Neuronal stem cell (in vitro differentiated cells): ENCODE measurements around the gene AKAP7.

Source experiments
- DNase-seq: peaks from one replicate; pipeline ENCODE4 v3.0.0-alpha.2; 2013; ENCODE audit warnings: low spot score
- H2AFZ ChIP-seq: one replicate; pipeline ENCODE4 v1.6.1; 2013; ENCODE audit warnings: mild to moderate bottlenecking, low read length, inconsistent platforms
- H2AK5ac ChIP-seq: 2 replicates; pipeline ENCODE4 v1.6.1; 2013; ENCODE audit warnings: low read depth, mild to moderate bottlenecking, inconsistent platforms, low read length, moderate library complexity, mixed read lengths
- H2BK120ac ChIP-seq: 2 replicates; pipeline ENCODE4 v1.6.1; 2013; ENCODE audit warnings: low read depth, mild to moderate bottlenecking, inconsistent platforms, low read length, moderate library complexity, mixed read lengths
- H2BK12ac ChIP-seq: one replicate; pipeline ENCODE4 v1.6.1; 2013; ENCODE audit warnings: low read length, inconsistent platforms
- H2BK15ac ChIP-seq: 2 replicates; pipeline ENCODE4 v1.6.1; 2013; ENCODE audit warnings: mild to moderate bottlenecking, low read length, inconsistent platforms, mixed read lengths
- H2BK5ac ChIP-seq: one replicate; pipeline ENCODE4 v1.6.1; 2013; ENCODE audit warnings: inconsistent platforms, mild to moderate bottlenecking, low read length, moderate library complexity
- H3K14ac ChIP-seq: one replicate; pipeline ENCODE4 v1.6.1; 2013; ENCODE audit warnings: low read length, inconsistent platforms
- H3K18ac ChIP-seq: 2 replicates; pipeline ENCODE4 v1.6.1; 2013; ENCODE audit warnings: low read length, inconsistent platforms
- H3K23ac ChIP-seq: 2 replicates; pipeline ENCODE4 v1.6.1; 2013; ENCODE audit warnings: low read depth, mild to moderate bottlenecking, mixed read lengths, low read length, inconsistent platforms; ENCODE audit not compliant: poor library complexity
- H3K27ac ChIP-seq: replicated peaks from 3 replicates; pipeline ENCODE4 v1.5.1; 2013; ENCODE audit warnings: low read length, inconsistent platforms
- H3K27me3 ChIP-seq, 3 experiments: 2 replicates each; pipeline ENCODE4 v1.6.1; 2013; ENCODE audit warnings: low read length in 3 of 3, mild to moderate bottlenecking in 2 of 3, inconsistent platforms in 1 of 3, low read depth in 1 of 3, mixed read lengths in 1 of 3, moderate library complexity in 1 of 3; ENCODE audit not compliant: control insufficient read depth in 3 of 3, insufficient read depth in 3 of 3
- H3K36me3 ChIP-seq, 2 donors: replicated peaks in 1 of 2; 2 replicates each; pipeline ENCODE4 v1.6.1; 2013; ENCODE audit warnings: low read length in 2 of 2; ENCODE audit not compliant: control insufficient read depth in 2 of 2, insufficient read depth in 2 of 2
- H3K4ac ChIP-seq: 2 replicates; pipeline ENCODE4 v1.6.1; 2013; ENCODE audit warnings: inconsistent platforms, mild to moderate bottlenecking, low read length, moderate library complexity
- H3K4me1 ChIP-seq, 2 donors: 1 replicate in 1 of 2; 2 replicates in 1 of 2; pipeline ENCODE4 v1.6.1; 2013; ENCODE audit warnings: low read length in 2 of 2, low read depth in 1 of 2; ENCODE audit not compliant: control insufficient read depth in 2 of 2, insufficient read depth in 1 of 2
- H3K4me2 ChIP-seq: one replicate; pipeline ENCODE4 v1.6.1; 2013; ENCODE audit warnings: mild to moderate bottlenecking, low read length, inconsistent platforms; ENCODE audit not compliant: insufficient read depth, poor library complexity, severe bottlenecking
- H3K4me3 ChIP-seq, 2 donors: 2 replicates each; pipeline ENCODE4 v1.5.1; 2013; ENCODE audit warnings: low read length in 2 of 2, mild to moderate bottlenecking in 2 of 2, inconsistent platforms in 1 of 2, moderate library complexity in 1 of 2
- H3K79me1 ChIP-seq: one replicate; pipeline ENCODE4 v1.6.1; 2013; ENCODE audit warnings: low read depth, mild to moderate bottlenecking, inconsistent platforms, low read length, moderate library complexity
- H3K9ac ChIP-seq: one replicate; pipeline ENCODE4 v1.6.1; 2013; ENCODE audit warnings: mild to moderate bottlenecking, low read depth, low read length, inconsistent platforms; ENCODE audit not compliant: poor library complexity
- H3K9me3 ChIP-seq, 2 donors: replicated peaks in 1 of 2; 2 replicates each; pipeline versions ENCODE3 to v1.6.1; 2013; ENCODE audit warnings: low read length in 2 of 2, mild to moderate bottlenecking in 2 of 2, inconsistent platforms in 1 of 2, low read depth in 1 of 2, mixed read lengths in 1 of 2, moderate library complexity in 1 of 2; ENCODE audit not compliant: control insufficient read depth in 2 of 2, insufficient read depth in 1 of 2
- H4K8ac ChIP-seq: one replicate; pipeline ENCODE4 v1.6.1; 2013; ENCODE audit warnings: low read depth, mild to moderate bottlenecking, inconsistent platforms, low read length, moderate library complexity
- H4K91ac ChIP-seq: one replicate; pipeline ENCODE4 v1.6.1; 2013; ENCODE audit warnings: low read length, low read depth, mild to moderate bottlenecking, inconsistent platforms; ENCODE audit not compliant: poor library complexity
- WGBS, 2 donors: extraction: QIAGEN DNeasy Blood & Tissue Kit; methylation state at CpG; one replicate each; pipeline ENCODE4 v1.1.7; 2013; ENCODE audit warnings: missing lambda C conversion rate in 2 of 2, mixed read lengths in 1 of 2; ENCODE audit not compliant: insufficient read length in 2 of 2, insufficient replicate concordance in 1 of 2; ENCODE audit errors: extremely low coverage in 2 of 2; 5-methylcytosine and 5-hydroxymethylcytosine counted together

Gene AKAP7

DNA sequence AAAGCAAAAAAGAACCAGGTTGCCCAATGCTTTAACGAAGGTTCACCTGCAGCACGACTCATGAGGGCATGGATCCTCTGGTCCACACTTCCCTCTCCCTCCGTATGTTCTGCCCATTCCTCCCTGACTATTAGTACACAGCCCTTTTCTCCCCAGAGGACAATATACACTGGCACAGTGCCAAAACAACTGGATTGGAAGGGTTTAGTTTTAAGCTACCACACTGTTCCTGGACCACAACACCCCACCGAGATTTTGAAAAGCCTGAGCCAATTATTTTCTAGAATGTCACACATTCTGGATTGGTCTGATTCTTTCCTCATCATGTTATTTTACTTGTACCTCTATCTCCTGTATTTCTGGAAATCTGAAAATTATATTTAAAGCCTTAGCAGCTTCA lies 2.9 kb upstream of the AKAP7 start:
- Histone ChIP-seq H3K23ac (no peak overlapping the region), H2BK120ac (no peak overlapping the region), H3K4me2 (no peak overlapping the region), H2BK12ac (no peak overlapping the region), H3K9me3 (no peaks in the 10 kb centered on the region), H4K91ac (no peak overlapping the region), H3K18ac (no peak overlapping the region), H3K4me3 (no peak overlapping the region), H2AFZ (no peak overlapping the region), H2BK15ac (no peak overlapping the region), H2BK5ac (no peak overlapping the region), H3K14ac (no peak overlapping the region), H2AK5ac (no peak overlapping the region), H3K9ac (no peak overlapping the region), H3K36me3 (no peaks in the 10 kb centered on the region), H3K4ac (no peak overlapping the region), H3K79me1 (peaks cover 2% of the 10 kb centered on the region), H3K4me1 (peaks cover 0 to 9% of the 10 kb centered on the region in 2 donors), H3K27ac (no peak overlapping the region), H4K8ac (no peak overlapping the region), H3K27me3 (no peaks in the 10 kb centered on the region)
- DNase-seq: no peak
- WGBS, 2 donors: no CpG with 5 or more reads among the region's 4 CpGs

DNA sequence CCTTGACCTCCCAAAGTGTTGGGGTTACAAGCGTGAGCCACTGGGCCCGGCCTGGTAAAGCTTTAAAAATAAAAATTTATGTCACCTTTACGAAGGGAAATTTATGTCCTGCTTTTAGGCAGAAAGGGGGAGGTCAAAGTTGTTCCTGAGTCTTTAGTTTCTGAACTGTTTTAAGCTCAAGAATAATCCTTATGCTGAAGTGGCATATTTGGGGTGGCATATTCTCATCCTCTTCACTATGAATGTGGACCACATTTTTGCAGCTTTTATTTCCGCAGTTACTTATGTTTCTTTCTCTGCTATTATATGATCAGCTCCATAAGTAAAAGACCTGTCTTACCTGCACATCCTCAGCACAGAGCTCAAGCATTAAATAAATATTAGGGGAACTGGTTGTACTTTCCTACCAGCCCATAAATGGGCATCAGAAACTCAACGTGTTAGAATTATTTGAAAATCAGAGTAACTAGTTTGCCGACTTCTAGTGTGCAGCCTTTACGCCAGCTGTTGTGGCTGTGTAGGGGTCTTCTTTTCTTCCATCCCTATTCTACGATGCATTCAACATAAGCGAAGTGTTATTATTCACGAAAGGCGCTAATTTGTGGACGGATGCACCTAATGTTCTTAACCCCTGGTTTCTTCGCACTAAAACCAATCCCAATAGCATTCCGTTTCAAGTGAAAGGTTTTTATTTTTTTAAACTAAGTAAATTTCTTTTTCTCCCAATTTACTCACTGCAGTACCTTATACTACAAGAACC lies 867 bp upstream of the AKAP7 start:
- WGBS, 2 donors: no CpG with 5 or more reads among the region's 14 CpGs

GRCh38 chr6:131134980-131135243 lies 355 bp upstream of the AKAP7 start:
- Histone ChIP-seq H3K4me2 (peak overlapping the region; percentile 65), H2AK5ac (no peak overlapping the region), H2BK5ac (peak overlapping the region; percentile 53), H3K9me3 (peaks cover 0 to 5% of the 10 kb centered on the region in 2 donors), H3K4me1 (peaks cover 0 to 7% of the 10 kb centered on the region in 2 donors), H3K9ac (peak overlapping the region; percentile 81), H3K27me3 (no peaks in the 10 kb centered on the region), H3K27ac (peak overlapping the region; percentile 62), H2AFZ (peak overlapping the region; percentile 99), H3K4ac (no peak overlapping the region), H3K14ac (no peak overlapping the region), H3K23ac (peak overlapping the region; percentile 85), H4K8ac (no peak overlapping the region), H4K91ac (no peak overlapping the region), H3K18ac (peak overlapping the region; percentile 93), H3K36me3 (no peaks in the 10 kb centered on the region), H3K79me1 (peaks cover 2% of the 10 kb centered on the region), H2BK15ac (no peak overlapping the region), H3K4me3 (peak overlapping the region; percentile 51 to 74), H2BK12ac (no peak overlapping the region), H2BK120ac (no peak overlapping the region)
- WGBS, 2 donors: no CpG with 5 or more reads among the region's 4 CpGs
- no peak for DNase-seq

More for the DNA sequence above, 867 bp upstream of the AKAP7 start:
- Histone ChIP-seq H3K27me3 (no peaks in the 10 kb centered on the region), H2AK5ac (no peak overlapping the region), H2BK5ac (no peak overlapping the region), H3K9me3 (peaks cover 0 to 5% of the 10 kb centered on the region in 2 donors), H2BK120ac (no peak overlapping the region), H3K4me3 (peak overlapping the region in 1 of 2 donors; percentile 51), H2BK12ac (no peak overlapping the region), H3K14ac (no peak overlapping the region), H4K91ac (no peak overlapping the region), H3K23ac (no peak overlapping the region), H4K8ac (no peak overlapping the region), H2AFZ (peak overlapping the region; percentile 99), H3K18ac (no peak overlapping the region), H3K4ac (no peak overlapping the region), H3K36me3 (no peaks in the 10 kb centered on the region), H3K4me1 (peaks cover 0 to 9% of the 10 kb centered on the region in 2 donors), H3K27ac (no peak overlapping the region), H3K79me1 (peaks cover 2% of the 10 kb centered on the region), H3K4me2 (no peak overlapping the region), H3K9ac (no peak overlapping the region), H2BK15ac (no peak overlapping the region)
- no peak for DNase-seq

- H3K4me1 ChIP-seq: peaks cover 0 to 5% of the 10 kb centered on the region in 2 donors
- H3K18ac ChIP-seq: peak overlapping the region; percentile 93
- peak overlapping the region; percentile 65 for H3K4me2 ChIP-seq
- no peaks in the 10 kb centered on the region for H3K27me3 ChIP-seq
- no peak overlapping the region for H3K4ac ChIP-seq
- H3K4me3 ChIP-seq: peak overlapping the region; percentile 51 to 74
- peak overlapping the region; percentile 99 for H2AFZ ChIP-seq
- H2BK15ac ChIP-seq: no peak overlapping the region
- no peak overlapping the region for H2BK5ac ChIP-seq
- H3K79me1 ChIP-seq: no peaks in the 10 kb centered on the region
- H3K9ac ChIP-seq: no peak overlapping the region
- no peak overlapping the region for H4K8ac ChIP-seq
- H3K23ac ChIP-seq: no peak overlapping the region
- H3K27ac ChIP-seq: peak overlapping the region; percentile 2
- WGBS, 2 donors: no CpG with 5 or more reads among the region's 17 CpGs
- no peak overlapping the region for H2AK5ac ChIP-seq
- H3K36me3 ChIP-seq: no peaks in the 10 kb centered on the region
- no peak overlapping the region for H4K91ac ChIP-seq
- H2BK12ac ChIP-seq: no peak overlapping the region
- no peak overlapping the region for H2BK120ac ChIP-seq
- H3K14ac ChIP-seq: no peak overlapping the region
- peaks cover 0 to 5% of the 10 kb centered on the region in 2 donors for H3K9me3 ChIP-seq
- DNase-seq: no peak
These were observed 937 bp downstream of the AKAP7 start for GRCh38 chr6:131136021-131136786.
